GM18507 (cell line): ENCODE measurements around the gene TSPAN8.
"Not testable (repeated sequence)": the region's sequence is repeated elsewhere in the genome, so short reads cannot be mapped to it uniquely, and the experiment has no call there.

Experiments used
- DNase-seq: peaks from one replicate; pipeline ENCODE4 v3.0.0; 2011; ENCODE audit warnings: low read depth; ENCODE audit not compliant: insufficient read length; ENCODE audit errors: extremely low spot score
- FAIRE-seq: peaks from 2 replicates; lab custom pipeline; 2011; peaks lifted over from hg19 to GRCh38; lab: Jason Lieb, UNC

Gene TSPAN8

DNA sequence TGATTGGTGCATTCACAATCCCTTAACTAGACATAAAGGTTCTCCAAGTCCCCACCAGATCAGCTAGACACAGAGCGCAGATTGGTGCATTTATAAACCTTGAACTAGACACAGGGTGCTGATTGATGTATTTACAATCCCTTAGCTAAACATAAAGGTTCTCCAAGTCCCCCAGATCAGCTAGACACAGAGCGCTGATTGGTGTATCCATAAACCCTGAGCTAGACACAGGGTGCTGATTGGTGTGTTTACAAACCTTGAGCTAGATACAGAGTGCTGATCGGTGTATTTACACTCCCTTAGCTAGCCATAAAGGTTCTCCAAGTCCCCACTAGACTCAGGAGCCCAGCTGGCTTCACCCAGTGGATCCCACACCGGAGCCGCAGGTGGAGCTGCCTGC lies 8.0 kb upstream of the TSPAN8 start:
- not testable (repeated sequence) for FAIRE-seq, DNase-seq

- no peak for DNase-seq
- FAIRE-seq: no peak
Observed at GRCh38 chr12:71164568-71165197, 6.9 kb upstream of the TSPAN8 start.

GRCh38 chr12:71164166-71164565 lies 6.4 kb upstream of the TSPAN8 start:
- DNase-seq: no peak
- FAIRE-seq: no peak

- no peak for FAIRE-seq
- DNase-seq: no peak
Observed at GRCh38 chr12:71162832-71163763, 5.3 kb upstream of the TSPAN8 start.

GRCh38 chr12:71161591-71161990 lies 3.8 kb upstream of the TSPAN8 start:
- DNase-seq: no peak
- FAIRE-seq: no peak

DNA sequence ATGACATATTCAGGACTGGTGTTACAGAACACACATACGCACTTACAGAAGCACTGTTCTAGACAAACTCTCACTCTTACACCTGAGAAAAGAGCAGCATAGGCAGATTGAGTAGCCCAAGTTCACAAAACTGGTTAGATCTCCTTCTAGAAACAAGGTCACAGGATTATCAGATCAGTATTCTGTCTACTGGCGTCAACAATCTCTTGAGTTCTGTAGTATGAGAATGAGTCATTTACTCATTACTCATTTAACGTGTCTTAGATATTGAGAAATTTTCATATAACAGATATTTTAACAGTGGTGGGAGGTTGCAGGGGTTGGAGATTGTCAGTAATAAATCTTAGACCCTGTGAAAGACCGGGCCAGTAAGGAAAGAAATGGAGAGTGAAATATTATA lies 2.8 kb upstream of the TSPAN8 start:
- no peak for DNase-seq
- no peak for FAIRE-seq

- no peak for DNase-seq
- no peak for FAIRE-seq
Observed at GRCh38 chr12:71159878-71160277, 2.1 kb upstream of the TSPAN8 start.

- DNase-seq (no peak), FAIRE-seq (no peak)
Observed at GRCh38 chr12:71159264-71159663, 1.5 kb upstream of the TSPAN8 start.

DNA sequence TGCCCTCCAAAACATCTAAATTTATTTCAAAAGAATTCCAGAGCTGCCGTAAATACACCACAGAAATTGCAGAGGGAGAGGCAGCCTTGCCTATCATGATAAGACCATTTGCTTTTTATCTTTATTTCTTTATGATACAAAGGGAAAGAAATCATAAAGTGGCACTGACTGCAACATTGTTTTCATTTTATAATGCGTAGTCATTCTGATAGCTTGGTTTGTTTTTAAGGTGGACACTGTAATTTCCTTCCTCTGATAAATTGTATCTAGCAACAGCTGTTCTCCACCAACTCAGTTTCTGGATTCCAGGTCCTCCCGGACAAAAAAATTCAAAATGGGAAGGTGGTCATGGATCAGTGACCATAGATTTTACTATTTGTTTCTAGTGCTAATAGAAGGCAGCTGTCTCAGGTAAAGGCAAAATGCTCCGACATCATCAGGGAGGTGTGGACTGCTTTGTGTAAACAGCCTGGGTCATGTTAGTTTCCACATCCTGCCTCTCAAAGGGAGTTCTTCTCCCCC lies 623 bp upstream of the TSPAN8 start:
- DNase-seq (no peak), FAIRE-seq (no peak)

GRCh38 chr12:71155225-71155624 lies 2.6 kb downstream of the TSPAN8 start:
- FAIRE-seq: no peak
- no peak for DNase-seq

GRCh38 chr12:71152851-71153250 lies 4.9 kb downstream of the TSPAN8 start:
- FAIRE-seq: no peak
- no peak for DNase-seq

DNA sequence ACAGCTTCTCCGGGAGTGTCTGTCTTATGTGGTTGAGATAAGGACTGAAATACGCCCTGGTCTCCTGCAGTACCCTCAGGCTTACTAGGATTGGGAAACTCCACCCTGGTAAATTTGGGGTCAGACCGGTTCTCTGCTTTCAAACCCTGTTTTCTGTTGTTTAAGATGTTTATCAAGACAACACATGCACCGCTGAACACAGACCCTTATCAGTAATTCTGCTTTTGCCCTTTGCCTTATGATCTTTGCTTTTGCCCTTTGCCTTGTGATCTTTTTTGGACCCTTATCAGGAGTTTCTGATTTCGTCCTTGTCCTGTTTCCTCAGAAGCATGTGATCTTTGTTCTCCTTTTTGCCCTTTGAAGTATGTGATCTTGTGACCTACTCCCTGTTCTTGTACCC lies 7.8 kb downstream of the TSPAN8 start:
- FAIRE-seq, DNase-seq: not testable (repeated sequence)

- FAIRE-seq: no peak
- no peak for DNase-seq
Observed at GRCh38 chr12:71144682-71145081, 13.1 kb downstream of the TSPAN8 start.

DNA sequence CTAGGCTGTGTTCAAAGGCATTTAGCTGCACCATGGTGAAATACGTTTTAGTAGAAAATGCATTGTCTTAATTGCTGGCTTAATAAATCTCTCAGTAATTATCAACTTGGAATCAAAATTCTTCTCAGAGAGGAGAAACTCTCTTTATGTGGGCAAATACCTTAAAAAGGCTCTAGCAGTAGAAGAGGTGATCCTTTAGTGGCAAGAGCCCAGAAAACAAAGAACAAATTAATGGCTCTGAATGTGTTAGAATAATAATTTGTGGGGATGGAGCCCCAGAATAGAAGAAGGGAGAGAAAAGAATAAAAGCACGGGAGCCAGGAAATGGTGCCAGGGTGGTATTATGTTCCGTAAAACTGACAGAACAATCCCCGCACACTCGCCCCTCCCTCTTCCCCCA lies 14.8 kb downstream of the TSPAN8 start:
- FAIRE-seq: no peak

GRCh38 chr12:71142016-71142415 lies 15.8 kb downstream of the TSPAN8 start:
- no peak for DNase-seq
- FAIRE-seq: no peak

More for the DNA sequence above, 14.8 kb downstream of the TSPAN8 start:
- DNase-seq: no peak

- no peak for FAIRE-seq
- no peak for DNase-seq
Observed at GRCh38 chr12:71141378-71141926, 16.3 kb downstream of the TSPAN8 start.

GRCh38 chr12:71139153-71139735 lies 18.6 kb downstream of the TSPAN8 start:
- FAIRE-seq: no peak

GRCh38 chr12:71138011-71138410 lies 19.8 kb downstream of the TSPAN8 start:
- FAIRE-seq (no peak), DNase-seq (no peak)

More at GRCh38 chr12:71139153-71139735, 18.6 kb downstream of the TSPAN8 start:
- no peak for DNase-seq

GRCh38 chr12:71135812-71136176 lies 22.0 kb downstream of the TSPAN8 start:
- DNase-seq (no peak), FAIRE-seq (no peak)
